ENCODE measurements around the gene TMEM33.

TMEM33 gene

DNA sequence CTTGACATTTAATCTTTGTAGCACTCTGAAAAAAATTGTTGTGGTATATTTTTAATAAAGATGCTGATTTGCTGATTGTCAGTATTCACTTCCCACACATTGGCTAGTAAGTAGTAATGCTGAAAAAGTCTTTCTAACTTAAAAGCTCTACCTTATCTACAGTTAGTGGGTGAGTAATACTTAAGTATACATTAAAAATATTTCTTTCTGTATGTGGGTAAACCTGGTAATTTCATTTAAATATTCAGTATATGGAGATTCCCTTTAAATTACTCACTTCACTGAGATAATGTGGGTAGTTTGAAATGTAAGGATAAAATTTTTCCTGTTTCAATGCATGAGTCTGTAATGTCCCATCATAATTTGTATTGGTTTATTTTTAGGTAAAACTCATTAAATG is 5.6 kb downstream of the TMEM33 start:
- no peak for DNase-seq

DNA sequence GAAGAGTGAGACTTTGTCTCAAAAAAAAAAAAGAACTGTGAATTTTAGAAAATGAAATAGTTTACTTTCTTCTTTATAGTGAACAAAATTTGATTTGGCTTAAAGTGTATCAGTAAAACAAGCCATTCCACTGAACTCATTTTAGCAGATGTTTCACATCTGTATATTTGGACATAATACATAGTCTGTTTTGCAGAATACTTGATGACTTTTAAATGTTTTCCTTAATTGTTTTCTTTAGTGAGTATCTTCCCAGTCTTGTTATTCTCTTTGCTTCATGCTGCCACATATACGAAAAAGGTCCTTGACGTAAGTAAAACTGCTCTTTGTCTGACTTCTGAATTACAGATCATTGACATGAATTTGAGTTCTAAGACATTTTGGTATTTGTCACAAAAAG is 8.3 kb downstream of the TMEM33 start:
- DNase-seq = no peak

DNA sequence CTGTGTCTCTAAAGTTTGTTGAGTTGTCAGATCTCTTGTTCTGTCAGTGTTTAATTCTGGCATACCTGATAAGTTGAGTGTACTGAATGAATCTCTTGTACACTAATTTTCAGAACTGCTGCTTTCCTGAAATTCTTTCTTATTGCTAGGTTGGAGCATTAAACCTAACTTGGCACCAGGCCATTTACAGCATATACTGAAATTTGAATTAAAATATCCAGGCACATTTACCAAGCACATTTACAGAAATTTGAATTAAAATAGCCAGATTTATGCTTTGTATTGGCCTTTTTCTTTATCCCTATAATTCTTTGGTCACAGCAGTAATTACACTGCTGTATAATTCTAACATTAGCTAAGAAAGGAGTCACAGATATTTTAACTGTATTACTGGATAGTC is 8.9 kb downstream of the TMEM33 start:
- DNase-seq = no peak

- no peak for DNase-seq
These were observed 14.3 kb downstream of the TMEM33 start for GRCh38 chr4:41949531-41949930.

DNA sequence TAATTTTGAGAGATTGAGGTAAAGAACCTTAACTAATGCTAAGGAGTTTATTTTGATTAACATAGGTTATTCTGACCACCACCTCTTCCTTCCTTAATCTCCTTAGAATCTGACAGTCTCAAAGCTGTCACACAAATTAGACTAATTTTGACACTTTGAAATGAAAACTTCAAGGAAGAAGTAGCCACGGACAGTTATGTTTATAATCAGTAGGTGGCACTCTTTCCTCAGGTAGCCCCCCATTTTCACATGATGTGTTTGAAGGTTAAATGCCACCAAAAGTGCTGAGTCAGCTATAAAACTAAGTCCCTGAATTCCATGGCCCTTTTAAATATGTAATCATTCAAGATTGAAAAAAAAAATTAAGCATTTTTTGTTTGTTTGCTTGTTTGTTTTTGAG is 22.4 kb downstream of the TMEM33 start:
- DNase-seq = no peak

- DNase-seq = no peak
These were observed 27.9 kb downstream of the TMEM33 start for GRCh38 chr4:41963105-41963504.

GRCh38 chr4:41964401-41964800 is 29.2 kb downstream of the TMEM33 start:
- no peak for DNase-seq

DNA sequence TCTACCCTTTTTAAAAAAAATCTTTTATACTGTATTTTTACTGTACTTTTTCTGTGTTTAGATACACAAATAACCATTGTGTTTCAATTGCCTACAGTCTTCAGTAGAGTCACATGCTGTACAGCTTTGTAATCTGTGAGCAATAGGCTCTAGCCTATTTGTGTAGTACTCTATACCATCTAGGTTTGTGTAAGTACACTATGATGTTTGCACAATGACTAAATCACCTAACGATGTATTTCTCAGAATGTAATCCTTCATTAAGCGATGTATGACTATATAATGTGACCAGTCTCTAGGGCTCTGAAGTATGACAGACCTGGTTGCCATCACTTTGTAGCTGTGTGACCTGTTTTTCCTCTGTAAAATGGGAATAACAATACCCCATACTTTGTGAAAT is 32.2 kb downstream of the TMEM33 start:
- DNase-seq = no peak

- DNase-seq = no peak
These were observed 34.4 kb downstream of the TMEM33 start for GRCh38 chr4:41969671-41970070.

DNA sequence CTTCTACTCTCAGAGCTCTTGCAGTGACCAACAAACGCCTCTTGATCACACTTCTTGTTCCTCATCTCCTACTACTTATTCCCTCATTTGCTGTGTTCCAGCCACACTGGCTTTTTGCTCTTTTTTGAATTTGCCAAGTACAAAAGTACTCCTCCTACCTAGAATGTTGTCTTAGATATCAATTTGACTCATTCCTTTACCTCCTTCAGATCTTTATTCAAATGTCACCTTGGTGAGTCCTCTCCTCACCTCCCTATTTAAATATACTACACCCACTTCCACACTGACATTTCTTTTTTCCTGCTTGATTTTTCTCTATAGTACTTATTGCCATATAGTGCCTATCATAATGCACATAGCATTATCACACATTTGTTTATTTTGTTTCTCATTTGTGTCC is 40.1 kb downstream of the TMEM33 start:
- DNase-seq = no peak

GRCh38 chr4:41976775-41977516 is 41.7 kb downstream of the TMEM33 start:
- DNase-seq = no peak

- no peak for DNase-seq
These were observed 42.5 kb downstream of the TMEM33 start for GRCh38 chr4:41977709-41978108.

GRCh38 chr4:41981456-41981855 is 46.2 kb downstream of the TMEM33 start, which contains the start of gene DCAF4L1:
Gene DCAF4L1 (plus strand): TSS chr4:41981756. CDS start chr4:41981793, 37 bp downstream.
- no peak for DNase-seq

GRCh38 chr4:41982716-41983115 is 47.5 kb downstream of the TMEM33 start:
- DNase-seq = no peak

DNA sequence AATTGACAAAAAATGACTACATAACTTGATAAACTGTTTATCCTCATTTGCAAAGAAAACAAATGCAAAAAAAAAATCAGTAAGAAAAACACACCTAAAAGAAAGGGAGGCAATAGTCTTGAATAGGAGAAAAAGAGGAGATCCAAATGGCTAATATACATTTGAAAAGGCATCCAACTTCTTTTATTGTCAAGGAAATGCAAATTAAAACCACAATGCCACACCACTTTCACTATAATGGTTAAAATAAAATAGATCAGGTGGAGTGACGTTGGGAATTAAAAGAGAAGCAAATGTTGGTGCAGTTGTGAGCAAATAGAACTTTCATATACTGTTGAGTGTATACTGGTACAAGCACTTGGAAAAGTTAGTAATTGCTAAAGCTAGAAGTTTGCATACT is 49.9 kb downstream of the TMEM33 start:
- DNase-seq = no peak

GRCh38 chr4:41989994-41990364 is 54.8 kb downstream of the TMEM33 start:
- DNase-seq = no peak

GRCh38 chr4:41990365-41991111 is 55.3 kb downstream of the TMEM33 start, which contains the start of gene SLC30A9:
Gene SLC30A9 (plus strand): TSS chr4:41990530. CDS start chr4:41990652, 122 bp downstream.
- peak; percentile 40 for DNase-seq

- DNase-seq = no peak
These were observed 56.9 kb downstream of the TMEM33 start for GRCh38 chr4:41991916-41992767.

DNA sequence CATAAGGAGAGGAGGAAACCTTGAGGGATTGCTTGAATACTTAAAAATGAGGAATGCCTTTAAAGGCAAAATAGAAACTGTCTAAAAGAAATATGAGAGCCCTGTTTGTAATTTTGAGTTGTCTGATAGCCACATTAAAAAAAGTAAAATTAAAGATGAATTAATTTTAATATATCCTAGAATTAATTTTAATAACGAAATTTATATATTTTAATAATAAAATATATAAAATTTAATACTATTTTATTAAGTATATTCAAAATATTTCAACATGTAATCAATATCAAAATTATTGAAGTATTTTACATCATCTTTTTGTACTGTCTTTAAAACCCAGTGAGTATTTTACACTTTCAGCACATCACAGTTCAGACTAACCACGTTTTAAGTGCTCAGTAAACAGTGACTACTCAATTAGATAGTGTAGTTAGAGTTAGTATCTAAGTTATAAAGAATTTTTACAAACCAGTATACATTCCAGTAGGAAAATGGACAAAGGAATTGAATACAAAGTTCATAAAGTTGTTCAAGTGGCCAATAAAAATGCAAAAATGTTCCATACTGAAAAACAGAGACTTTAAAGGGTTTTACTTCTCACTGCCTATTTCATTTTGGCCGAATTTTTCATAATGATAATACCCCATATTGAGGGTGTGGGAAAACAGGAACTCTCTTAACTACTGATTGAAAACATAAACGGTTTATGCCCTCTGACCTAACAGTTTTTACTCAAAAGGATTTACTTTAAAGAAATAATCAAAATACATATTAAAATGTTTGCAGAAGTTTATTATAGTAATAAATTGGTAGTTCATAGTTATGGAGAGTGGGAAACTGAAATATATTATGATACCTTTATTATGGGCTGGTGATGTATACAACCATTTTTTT is 58.0 kb downstream of the TMEM33 start:
- DNase-seq = no peak

DNA sequence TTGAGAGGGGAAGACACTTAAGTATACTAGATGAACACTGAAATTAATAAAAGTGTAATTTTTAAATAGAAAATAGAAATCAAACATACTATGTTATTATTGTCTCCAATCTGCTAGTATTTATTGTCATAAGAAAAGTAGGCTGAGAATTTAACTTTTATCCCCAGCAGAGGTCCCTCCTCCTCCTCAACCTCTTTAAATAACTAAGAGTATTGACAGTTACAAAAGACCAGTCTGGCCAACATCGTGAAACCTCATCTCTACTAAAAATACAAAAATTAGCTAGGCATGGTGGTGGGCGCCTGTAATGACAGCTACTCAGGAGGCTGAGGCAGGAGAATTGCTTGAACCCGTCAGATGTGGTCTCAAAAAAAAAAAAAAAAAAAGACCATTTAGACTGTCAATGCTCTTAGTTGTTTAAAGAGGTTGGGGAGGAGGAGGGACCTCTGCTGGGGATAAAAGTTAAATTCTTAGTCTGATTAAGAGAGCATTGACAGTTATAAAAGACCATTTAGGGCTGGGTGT is 59.3 kb downstream of the TMEM33 start:
- DNase-seq = no peak

- no peak for DNase-seq
These were observed 62.8 kb downstream of the TMEM33 start for GRCh38 chr4:41998019-41998418.

DNA sequence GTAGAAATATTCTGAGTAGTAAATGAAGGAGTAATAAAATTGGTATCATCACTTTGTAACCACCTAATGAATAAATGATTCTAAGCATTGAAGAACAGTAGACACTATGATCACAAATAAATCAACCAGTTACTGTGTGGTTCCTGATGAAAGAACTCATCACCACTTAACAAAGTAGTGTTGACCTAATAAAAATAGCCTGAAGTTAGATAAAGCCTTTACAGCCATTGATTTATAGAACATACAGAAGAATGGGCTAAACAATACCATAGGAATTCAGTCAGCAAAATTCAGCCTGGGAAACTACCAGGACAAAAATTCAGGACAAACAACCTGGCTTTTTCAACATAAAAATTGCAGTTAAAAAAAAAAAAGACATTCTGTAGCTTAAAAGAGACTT is 64.1 kb downstream of the TMEM33 start:
- no peak for DNase-seq

Measured in SHP77 treated with DMSO at 0.1 percent for 48 hours (cell line).